A673 (cell line): ENCODE data around the gene FGF18. TPM values are rescaled to one million over a fixed set of nuclear protein-coding genes. Genes with fewer than 3 reads are reported as not detected.

Source experiments
- BruUV-seq: library from RNA; stranded (reverse); fragments of 400-500 nt; replicated peaks from 2 replicates; lab custom pipeline; 2021; lab: Mats Ljungman, UMichigan
- CTCF ChIA-PET: fragments of 300-600 bp; sonication (Branson Sonifier 250); formaldehyde crosslinking; loops from one replicate; lab custom pipeline; 2022; ENCODE audit warnings: antibody characterized with exemption; lab: Charles Lee
- POLR2A ChIA-PET: fragments of 300-600 bp; sonication (Branson Sonifier 250); formaldehyde crosslinking; loops from one replicate; lab custom pipeline; 2022; ENCODE audit warnings: antibody characterized with exemption; ENCODE audit not compliant: low non-redundant PET; lab: Charles Lee
- DNase-seq: peaks from one replicate; pipeline ENCODE4 v3.0.0-alpha.2; 2015; ENCODE audit warnings: low spot score
- H3K27ac ChIP-seq: fragments of 200-600 bp; sonication (generic); 2 replicates; pipeline ENCODE4 v1.5.1; 2016; ENCODE audit warnings: mixed run types, low read depth, mild to moderate bottlenecking, mixed read lengths, antibody characterized with exemption, low read length; ENCODE audit not compliant: poor library complexity, severe bottlenecking
- H3K27me3 ChIP-seq: fragments of 200-600 bp; sonication (generic); replicated peaks from 2 replicates; pipeline ENCODE4 v1.6.1; 2017; ENCODE audit warnings: mixed run types, low read depth, mild to moderate bottlenecking, mixed read lengths, antibody characterized with exemption, low read length; ENCODE audit not compliant: insufficient read depth, poor library complexity
- H3K36me3 ChIP-seq: fragments of 200-600 bp; sonication (generic); 2 replicates; pipeline ENCODE4 v1.6.1; 2016; ENCODE audit warnings: mixed run types, mild to moderate bottlenecking, mixed read lengths, antibody characterized with exemption, low read length; ENCODE audit not compliant: insufficient read depth, poor library complexity, severe bottlenecking
- H3K4me1 ChIP-seq: fragments of 200-600 bp; sonication (generic); 2 replicates; pipeline ENCODE4 v1.6.1; 2017; ENCODE audit warnings: mixed run types, mild to moderate bottlenecking, mixed read lengths, antibody characterized with exemption, low read length; ENCODE audit not compliant: insufficient read depth, poor library complexity, severe bottlenecking
- H3K4me3 ChIP-seq: fragments of 200-600 bp; sonication (generic); 2 replicates; pipeline ENCODE4 v1.5.1; 2016; ENCODE audit warnings: low read depth, mixed run types, mild to moderate bottlenecking, mixed read lengths, low read length; ENCODE audit not compliant: poor library complexity, severe bottlenecking
- H3K9me3 ChIP-seq: fragments of 200-600 bp; sonication (generic); 2 replicates; pipeline ENCODE4 v1.6.1; 2016; ENCODE audit warnings: mixed run types, low read depth, mild to moderate bottlenecking, mixed read lengths, antibody characterized with exemption, low read length; ENCODE audit not compliant: poor library complexity, severe bottlenecking
- CTCF ChIP-seq: fragments of 300-800, 200-600 bp; sonication (generic); conservative IDR thresholded peaks from 2 replicates; pipeline ENCODE4 v1.5.1; 2017; ENCODE audit warnings: low read depth, mild to moderate bottlenecking, antibody characterized with exemption, low read length, moderate library complexity, mixed read lengths
- EZH2 ChIP-seq: fragments of 200-600 bp; sonication (generic); IDR thresholded peaks from 2 replicates; pipeline ENCODE4 v1.6.1; 2017; ENCODE audit warnings: borderline replicate concordance, low read depth, mild to moderate bottlenecking, mixed read lengths, antibody characterized with exemption, low read length; ENCODE audit not compliant: poor library complexity, severe bottlenecking
- intact Hi-C: fragments of 100-400 bp; cut with micrococcal nuclease; formaldehyde crosslinking; loops from one replicate; pipeline ENCODE4 v1.10.0; 2022; ENCODE audit not compliant: unreplicated experiment
- total RNA-seq: library from RNA; stranded (reverse); gene quantifications from 2 replicates; pipeline ENCODE4 v1.2.3, GENCODE V29; 2021

FGF18 gene
- total RNA-seq, 1 experiment from 2014 or later: 1.3 TPM

DNA sequence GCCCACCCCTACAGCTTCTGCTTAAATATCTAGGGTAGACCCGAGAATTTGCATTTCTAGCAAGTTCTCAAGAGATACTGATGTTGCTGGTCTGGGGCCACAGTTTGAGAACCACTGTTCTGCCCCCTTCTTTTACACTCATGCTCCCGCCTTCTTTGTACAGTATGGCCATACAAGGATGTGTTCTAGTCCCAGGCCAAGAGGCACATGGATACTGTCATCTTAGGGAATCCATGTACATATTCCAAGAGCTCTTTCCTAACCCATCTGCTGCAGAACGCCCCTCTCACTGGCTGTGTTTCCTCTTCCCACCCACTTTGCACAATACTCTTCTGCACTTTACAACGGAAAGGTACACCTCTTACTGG lies 44.4 kb downstream of the FGF18 start:
- H3K27ac ChIP-seq: no peak overlapping the region
- no peaks in the 10 kb centered on the region for H3K9me3 ChIP-seq
- no peak for DNase-seq
- H3K4me1 ChIP-seq: no peaks in the 10 kb centered on the region
- no peaks in the 10 kb centered on the region for H3K36me3 ChIP-seq
- ChIA-PET POLR2A (no interaction called here), CTCF (no interaction called here)
- BruUV-seq: no TSS peak
- no peaks in the 10 kb centered on the region for H3K27me3 ChIP-seq
- H3K4me3 ChIP-seq: no peak overlapping the region
- TF ChIP-seq EZH2: no peak
- TF ChIP-seq CTCF: no peak
- intact Hi-C loops: no loop called here

DNA sequence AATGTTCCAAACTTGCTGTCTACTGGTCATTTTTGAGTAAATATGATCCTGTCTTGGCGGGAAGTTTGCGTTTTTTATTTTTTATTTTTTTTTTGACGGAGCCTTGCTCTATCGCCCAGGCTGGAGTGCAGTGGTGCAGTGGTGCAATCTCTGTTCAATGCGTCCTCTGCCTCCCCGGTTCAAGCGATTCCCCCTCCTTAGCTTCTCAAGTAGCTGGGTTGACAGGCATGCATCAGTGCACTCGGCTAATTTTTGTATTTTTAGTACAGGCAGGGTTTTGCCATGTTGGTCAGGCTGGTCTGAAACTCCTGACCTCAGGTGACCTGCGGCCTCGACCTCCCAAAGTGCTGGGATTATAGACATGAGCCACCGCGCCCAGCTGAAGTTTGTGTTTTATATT lies 45.4 kb downstream of the FGF18 start:
- no peaks in the 10 kb centered on the region for H3K27me3 ChIP-seq
- no peaks in the 10 kb centered on the region for H3K4me1 ChIP-seq
- BruUV-seq: no TSS peak
- intact Hi-C loops: no loop called here
- H3K9me3 ChIP-seq: no peaks in the 10 kb centered on the region
- no peak for TF ChIP-seq CTCF
- no peak for TF ChIP-seq EZH2
- H3K36me3 ChIP-seq: no peaks in the 10 kb centered on the region
- H3K4me3 ChIP-seq: no peak overlapping the region
- CTCF ChIA-PET: no interaction called here
- no peak for DNase-seq
- POLR2A ChIA-PET: no interaction called here
- no peak overlapping the region for H3K27ac ChIP-seq

GRCh38 chr5:171467107-171467506 lies 47.7 kb downstream of the FGF18 start:
- no TSS peak for BruUV-seq
- Histone ChIP-seq H3K4me3 (no peak overlapping the region), H3K27me3 (no peaks in the 10 kb centered on the region), H3K4me1 (no peaks in the 10 kb centered on the region), H3K36me3 (no peaks in the 10 kb centered on the region), H3K27ac (no peak overlapping the region), H3K9me3 (no peaks in the 10 kb centered on the region)
- no peak for TF ChIP-seq CTCF
- no peak for TF ChIP-seq EZH2
- POLR2A ChIA-PET: no interaction called here
- no peak for DNase-seq
- CTCF ChIA-PET: no interaction called here
- intact Hi-C loops: no loop called here

DNA sequence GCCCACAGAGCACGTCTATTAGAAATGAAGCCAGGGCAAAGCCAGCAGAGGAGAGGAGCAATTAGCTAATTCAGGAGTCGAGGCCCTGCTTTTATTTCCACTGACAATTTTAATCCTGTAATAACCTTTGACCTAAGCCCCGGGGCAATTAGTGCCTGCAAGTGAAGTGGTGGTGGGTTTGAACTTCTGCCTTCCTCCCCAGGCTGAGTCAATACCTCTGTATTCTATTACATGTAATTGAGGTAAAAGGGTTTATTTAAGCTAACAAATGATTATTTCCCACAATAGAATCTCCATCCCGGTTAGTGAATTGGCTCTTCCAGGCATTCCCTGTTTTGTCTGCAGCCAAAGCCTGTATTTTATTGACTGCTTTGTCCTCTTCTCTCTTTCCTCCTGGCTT lies 49.9 kb downstream of the FGF18 start:
- no peak for TF ChIP-seq CTCF
- TF ChIP-seq EZH2: no peak
- H3K36me3 ChIP-seq: no peaks in the 10 kb centered on the region
- no peak overlapping the region for H3K27ac ChIP-seq
- POLR2A ChIA-PET: no interaction called here
- H3K9me3 ChIP-seq: no peaks in the 10 kb centered on the region
- H3K4me1 ChIP-seq: no peaks in the 10 kb centered on the region
- intact Hi-C loops: no loop called here
- BruUV-seq: no TSS peak
- CTCF ChIA-PET: no interaction called here
- no peaks in the 10 kb centered on the region for H3K27me3 ChIP-seq
- DNase-seq: no peak
- no peak overlapping the region for H3K4me3 ChIP-seq
